GM18498 (cell line): ENCODE measurements around the gene CEMP1.
A peak's percentile ranks its signal among the peaks of the same experiment; 100 is the strongest.

Experiments
- ATAC-seq: cut with Tn5 transposase; IDR thresholded peaks from one replicate; pipeline ENCODE4 v1.9.1; 2021; ENCODE audit warnings: mild to moderate bottlenecking, moderate library complexity; ENCODE audit not compliant: unreplicated experiment

The CEMP1 gene

DNA sequence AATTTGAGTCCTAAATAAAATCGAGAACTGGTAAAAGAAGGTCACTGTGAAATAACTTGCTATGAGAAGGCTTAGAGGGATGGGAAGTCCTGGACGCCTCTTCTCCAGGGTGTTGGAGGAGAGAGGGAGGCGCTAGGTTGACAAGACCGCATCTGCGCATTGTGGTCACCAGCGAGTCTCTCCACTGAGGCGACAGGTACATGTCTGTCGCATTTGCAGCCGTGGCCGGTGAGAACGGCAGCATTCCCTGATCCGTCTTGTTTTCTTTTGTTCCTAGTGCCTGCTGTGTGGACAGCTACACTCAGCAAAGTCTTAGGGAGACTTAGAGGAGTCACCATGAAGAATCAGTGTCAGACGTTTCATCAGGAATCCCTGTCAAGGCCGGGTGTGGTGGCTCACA lies 25.5 kb downstream of the CEMP1 start:
- no peak for ATAC-seq

DNA sequence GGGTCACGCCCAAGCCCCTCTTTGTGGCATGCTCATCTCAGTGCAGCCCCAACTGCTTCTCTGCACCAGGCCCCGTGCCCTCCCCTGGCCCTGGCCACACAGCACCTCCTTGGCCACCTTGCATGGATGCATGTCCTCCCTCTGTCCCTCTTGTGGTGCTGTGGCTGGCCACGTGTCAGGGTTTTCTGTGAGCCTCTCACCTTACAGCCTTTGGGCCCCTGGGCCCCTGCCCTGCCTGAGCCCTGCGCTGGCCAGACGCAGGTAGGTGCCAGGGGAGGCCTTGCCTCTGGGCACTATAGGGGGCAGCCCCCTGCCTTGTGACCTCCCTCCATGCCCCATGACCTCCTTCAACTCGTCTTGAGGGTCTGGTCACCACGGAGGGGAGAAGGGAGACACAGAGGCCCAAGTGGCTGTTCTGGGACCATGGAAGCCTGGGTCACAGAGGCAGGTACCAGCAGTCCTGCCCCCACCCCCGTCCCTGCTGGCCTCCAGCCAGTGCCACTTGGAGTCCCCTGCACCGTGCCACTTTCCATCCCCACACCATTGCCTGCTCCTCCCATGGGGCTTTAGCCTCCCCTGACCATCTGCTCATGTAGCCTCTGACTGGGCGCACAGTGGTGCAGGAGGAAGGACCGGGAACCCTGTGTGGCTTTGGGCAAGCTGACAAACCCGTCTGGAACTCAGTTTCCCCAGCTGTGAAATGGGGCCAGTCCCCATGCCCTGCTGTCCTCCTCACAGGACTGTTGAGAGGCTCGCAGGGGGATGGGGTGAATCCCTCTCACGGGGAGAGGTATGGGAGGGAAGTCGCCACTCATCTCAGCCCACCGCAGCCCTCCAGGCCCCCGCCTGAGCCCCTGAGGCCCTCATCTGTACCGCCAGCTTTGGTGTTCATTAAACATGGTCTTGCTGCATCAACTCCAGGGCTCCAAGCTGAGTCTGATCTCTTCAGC lies 29.0 kb downstream of the CEMP1 start:
- ATAC-seq = no peak

DNA sequence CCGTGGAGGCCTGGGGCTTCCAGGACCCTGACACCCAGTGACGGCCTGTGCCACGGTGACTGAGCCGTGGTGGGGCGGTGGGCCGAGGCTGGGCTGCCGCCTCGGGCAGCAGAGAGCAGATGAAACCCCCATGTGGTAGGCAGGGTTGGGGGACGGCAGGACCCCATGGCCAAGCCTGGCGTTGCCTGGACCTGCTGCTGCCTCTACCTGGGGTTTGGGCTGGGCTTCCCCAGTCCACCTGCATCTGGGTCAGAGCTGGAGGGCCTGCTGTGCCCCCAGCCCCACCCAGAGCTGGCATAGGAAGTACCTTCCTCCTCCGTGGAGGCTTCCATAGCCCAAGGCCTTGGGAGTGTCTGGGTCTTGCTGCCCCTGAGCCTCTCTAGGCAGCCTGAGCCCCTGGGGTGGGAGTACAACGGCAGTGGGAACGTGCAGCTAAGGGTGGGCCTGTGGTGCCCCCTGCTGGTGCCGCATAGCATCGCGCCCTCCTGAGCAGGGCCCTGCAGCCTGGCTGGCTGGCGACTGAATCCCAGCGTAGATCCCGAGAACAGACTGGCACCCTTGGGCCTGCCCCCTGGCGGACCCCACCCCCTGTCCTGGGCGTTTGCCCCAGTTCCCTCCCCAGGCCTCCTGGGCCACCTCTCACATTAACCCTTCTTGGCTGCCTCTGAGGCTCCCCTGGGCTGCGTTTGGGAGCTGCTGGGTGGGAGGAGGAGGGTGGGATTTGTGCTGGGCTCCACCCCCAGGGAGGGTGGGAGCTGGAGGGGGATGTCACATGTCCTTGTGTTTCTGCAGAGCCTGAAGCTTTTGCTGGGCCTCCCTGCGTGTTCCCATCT lies 30.1 kb downstream of the CEMP1 start:
- ATAC-seq = peak; percentile 63

DNA sequence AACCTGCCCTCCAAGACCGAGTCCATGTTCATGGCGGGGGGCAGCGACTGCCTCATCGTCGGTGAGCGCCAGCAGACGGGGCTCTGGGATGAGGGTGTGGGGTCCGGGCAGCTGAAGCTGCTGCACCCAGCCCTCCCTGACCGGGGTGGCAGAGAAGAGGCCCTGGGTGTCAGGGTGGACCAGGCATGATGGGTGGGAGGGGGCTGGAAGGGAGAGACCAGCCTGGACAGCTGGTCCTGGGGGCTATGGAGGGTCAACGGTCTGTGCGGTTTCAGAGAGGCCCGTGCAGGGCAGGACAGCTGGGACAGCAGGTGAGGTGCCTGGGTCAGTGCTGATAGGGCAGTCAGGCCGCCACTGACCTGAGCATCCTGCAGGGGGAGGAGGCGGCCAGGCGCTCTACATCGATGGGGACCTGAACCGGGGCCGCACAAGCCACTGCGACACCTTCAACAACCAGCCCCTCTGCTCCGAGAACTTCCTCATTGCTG lies 30.7 kb downstream of the CEMP1 start:
- ATAC-seq = no peak

DNA sequence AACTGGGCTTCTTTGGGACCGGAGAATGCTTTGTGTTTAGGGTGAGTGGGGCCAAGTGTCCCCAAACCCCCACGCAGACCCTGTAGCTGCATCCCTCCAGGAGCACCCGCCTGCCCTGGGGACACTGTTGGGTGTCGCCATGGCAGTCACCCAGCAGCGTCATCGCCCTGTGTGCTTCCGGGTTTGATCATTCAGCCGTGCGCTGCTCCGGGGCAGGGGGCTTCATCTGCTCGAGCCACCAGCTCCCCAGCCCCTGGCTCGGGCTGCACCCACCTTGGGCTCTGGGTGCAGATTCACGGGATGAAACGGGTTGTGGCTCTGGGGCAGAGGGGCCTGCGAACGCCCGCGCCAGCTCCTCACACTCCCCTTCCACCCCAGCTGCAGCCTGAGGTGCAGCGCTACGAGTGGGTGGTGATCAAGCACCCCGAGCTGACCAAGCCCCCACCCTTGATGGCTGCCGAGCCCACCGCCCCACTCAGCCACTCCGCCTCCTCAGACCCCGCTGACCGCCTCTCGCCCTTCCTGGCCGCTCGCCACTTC lies 31.2 kb downstream of the CEMP1 start:
- ATAC-seq = no peak

DNA sequence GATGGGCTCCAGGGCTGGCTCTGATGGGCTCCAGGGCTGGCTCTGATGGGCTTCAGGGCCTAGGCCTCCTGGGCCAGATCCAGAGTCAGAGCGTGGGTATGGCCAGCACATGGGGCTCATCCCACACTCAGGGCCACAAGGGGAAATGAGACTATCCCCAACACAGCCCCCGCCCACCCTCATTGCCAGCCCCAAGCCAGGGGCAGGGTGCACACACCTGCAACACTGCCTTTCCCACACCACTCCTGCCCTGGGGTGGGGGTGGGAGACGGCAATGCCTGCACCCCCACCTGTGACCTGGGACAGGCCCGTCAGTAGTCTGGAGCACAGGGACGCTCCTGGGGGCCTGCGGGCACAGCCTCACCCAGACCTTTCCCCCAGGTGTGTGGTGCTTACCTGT lies 31.8 kb downstream of the CEMP1 start:
- no peak for ATAC-seq

DNA sequence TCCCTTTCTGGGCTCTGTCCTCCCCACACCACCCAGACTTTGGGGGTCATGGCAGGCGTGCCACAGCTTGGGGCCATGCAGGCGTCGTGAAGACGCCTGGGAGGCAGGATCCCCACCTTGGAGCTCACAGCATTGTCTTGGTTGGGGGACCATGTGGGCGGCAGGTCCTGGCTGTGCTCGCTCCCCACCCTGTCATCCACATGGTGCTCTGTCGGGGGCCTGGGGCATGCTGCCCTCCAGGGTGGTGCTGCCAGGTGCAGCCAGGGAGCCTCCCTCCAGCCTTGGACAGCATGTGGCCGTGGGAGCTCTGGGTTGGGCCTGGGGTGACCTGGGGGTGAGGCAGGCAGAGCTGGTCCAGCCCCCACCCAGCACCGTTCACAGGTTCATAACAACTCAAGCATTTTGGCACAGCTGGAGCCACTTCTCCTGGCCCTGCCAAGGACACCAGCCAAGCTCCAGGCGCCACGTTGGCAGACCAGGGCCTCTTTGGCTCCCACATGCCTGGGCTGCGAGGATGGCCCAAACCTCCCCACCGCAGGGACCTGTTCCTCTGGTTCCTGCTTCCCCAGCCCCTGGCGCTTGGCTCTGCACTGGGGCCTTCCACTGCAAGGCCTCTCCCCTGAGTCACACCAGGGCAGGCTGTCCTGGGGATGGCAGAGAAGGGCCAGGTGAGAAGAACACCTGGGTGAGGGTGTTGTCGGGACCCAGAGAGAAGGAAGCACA lies 32.5 kb downstream of the CEMP1 start:
- ATAC-seq = no peak

DNA sequence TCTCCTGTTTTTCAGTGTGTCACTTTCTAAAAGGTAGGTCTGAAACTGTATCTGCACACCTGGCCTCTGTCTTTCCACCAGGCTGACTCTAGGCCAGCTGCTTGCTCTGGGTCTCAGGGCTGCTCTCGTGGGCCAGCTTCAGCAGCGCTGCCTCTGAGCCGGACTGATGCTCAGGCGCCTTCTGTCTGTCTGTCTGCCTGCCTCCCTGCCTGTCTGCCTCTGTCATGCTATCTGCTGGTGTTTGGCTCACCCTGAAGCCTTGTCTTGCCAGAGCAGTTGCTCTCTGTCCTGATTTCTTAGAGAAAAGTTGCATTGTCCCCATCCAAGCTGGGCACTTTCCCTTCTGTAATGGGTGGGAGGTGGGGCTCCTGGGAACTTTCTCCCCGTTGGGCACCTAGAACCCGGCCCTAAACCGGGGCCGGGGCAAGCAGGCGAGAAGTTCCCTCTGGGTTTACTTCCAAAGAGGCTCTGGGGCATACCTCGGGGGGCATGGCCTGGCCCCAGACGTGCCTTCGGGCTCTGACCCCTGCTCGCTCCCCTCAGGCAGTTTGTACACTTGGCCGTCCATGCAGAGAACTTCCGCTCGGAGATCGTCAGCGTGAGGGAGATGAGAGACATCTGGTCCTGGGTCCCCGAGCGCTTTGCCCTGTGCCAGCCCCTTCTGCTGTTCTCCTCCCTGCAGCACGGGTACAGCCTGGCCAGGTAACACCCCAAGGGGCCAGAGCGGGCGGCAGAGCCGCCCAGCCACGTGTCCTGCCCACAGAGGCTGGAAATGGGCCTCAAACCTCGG lies 33.3 kb downstream of the CEMP1 start:
- ATAC-seq = no peak

DNA sequence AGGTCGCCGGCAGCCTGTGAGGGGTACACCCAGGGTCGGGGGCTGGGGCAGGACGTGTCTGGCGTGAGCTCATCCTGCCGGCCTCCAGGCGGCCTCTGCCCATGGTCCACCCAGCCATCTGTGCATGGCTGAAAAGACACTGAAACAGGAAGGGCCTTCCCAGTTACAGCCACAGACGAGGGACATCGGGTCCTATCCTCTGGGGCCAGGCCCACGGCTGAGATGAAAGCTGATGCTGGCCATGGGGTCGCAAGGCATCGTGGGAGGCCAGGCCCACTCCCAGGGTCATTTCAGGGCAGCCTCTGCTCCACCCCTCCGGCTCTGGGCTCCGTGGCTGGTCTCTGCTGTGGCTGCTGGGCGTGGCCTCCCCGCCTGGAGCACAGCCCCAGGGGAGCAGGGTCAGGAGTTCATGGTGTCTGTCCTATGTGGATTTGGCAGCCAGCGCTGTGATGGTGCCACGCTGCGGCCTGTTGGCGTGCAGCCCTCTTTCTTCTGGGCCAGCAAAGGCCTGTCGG lies 34.0 kb downstream of the CEMP1 start:
- ATAC-seq = no peak

DNA sequence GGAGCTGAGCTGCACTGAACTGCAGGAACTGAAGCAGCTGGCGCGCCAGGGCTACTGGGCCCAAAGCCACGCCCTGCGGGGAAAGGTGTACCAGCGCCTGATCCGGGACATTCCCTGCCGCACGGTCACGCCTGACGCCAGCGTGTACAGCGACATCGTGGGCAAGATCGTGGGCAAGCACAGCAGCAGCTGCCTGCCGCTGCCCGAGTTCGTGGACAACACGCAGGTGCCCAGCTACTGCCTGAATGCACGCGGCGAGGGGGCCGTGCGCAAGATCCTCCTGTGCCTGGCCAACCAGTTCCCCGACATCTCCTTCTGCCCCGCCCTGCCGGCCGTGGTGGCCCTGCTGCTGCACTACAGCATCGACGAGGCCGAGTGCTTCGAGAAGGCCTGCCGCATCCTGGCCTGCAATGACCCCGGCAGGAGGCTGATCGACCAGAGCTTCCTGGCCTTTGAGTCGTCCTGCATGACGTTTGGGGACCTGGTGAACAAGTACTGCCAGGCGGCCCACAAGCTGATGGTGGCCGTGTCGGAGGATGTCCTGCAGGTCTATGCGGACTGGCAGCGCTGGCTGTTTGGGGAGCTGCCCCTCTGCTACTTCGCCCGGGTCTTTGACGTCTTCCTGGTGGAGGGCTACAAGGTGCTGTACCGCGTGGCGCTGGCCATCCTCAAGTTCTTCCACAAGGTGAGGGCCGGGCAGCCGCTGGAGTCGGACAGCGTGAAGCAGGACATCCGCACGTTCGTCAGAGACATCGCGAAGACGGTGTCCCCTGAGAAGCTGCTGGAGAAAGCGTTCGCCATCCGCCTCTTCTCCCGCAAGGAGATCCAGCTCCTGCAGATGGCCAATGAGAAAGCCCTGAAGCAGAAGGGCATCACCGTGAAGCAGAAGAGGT lies 34.7 kb downstream of the CEMP1 start:
- no peak for ATAC-seq

DNA sequence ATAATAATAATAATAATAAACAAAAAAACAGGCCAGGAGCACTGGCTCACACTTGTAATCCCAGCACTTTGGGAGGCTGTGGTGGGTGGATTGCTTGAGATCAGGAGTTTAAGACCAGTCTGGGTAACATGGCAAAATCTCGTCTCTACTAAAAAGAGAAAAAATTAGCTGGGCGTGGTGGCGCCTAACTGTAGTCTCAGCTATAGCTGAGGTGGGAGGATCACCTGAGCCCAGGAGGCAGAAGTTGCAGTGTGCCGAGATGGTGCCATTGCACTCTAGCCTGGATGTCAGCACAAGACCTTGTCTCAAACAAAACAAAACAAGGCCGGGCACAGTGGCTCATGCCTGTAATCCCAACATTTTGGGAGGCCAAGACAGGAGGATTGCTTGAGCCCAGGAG lies 36.2 kb downstream of the CEMP1 start:
- no peak for ATAC-seq

DNA sequence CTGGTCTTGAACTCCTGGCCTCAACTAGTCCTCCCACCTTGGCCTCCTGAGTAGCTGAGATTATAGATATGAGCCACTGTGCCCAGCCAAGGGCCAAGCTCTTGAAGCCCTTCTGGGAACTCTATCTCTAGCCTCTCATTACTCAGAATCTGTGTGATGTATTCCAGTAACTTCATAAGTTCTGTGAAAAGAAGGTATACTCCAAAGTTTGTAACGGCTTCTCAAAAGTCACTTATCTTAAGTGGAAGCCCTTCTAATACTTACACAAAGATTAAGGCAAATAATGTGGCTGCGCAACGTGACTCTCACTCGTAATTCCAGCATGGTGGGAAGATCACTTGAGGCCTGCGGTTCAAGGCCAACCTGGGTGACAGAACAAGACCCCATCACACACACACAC lies 36.6 kb downstream of the CEMP1 start:
- no peak for ATAC-seq

DNA sequence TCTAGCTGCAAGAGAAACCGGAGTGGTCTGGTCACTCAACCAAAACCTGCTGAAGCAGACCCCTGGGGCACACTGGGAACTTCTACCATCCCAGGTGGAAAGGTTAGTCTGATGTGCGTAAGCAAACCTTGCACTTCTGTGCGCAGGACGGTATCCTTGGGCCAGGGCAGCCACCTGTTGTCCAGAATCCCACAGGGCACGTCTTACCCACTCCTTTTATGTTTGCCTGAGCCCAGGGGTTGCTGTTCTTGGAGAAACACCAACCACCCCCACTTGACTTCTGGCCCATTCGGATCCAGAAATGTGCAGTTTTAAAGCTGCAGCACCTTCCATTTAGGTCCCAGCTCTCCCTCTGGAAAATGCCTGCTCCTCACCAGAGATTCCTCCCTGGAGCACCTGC lies 37.6 kb downstream of the CEMP1 start:
- ATAC-seq = no peak

DNA sequence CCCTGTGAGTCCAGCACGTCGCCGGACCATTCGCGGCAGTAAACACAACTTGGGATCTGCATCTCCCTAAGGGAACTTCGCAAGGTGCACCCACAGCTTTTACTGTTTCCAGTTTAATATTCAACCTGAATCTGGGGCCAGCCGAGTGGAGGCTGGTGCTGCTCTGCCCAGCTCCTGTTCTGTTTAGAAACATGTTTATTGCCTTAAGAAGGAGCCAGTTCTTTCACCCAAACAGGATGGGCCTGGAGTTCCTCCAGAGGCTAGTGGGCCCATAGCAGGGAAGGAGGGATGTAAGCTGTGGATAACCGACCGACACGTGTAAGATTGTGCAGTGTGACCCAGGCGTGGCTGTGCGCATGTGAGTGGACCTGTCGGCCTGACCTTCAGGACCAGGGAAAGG lies 38.9 kb downstream of the CEMP1 start:
- no peak for ATAC-seq

DNA sequence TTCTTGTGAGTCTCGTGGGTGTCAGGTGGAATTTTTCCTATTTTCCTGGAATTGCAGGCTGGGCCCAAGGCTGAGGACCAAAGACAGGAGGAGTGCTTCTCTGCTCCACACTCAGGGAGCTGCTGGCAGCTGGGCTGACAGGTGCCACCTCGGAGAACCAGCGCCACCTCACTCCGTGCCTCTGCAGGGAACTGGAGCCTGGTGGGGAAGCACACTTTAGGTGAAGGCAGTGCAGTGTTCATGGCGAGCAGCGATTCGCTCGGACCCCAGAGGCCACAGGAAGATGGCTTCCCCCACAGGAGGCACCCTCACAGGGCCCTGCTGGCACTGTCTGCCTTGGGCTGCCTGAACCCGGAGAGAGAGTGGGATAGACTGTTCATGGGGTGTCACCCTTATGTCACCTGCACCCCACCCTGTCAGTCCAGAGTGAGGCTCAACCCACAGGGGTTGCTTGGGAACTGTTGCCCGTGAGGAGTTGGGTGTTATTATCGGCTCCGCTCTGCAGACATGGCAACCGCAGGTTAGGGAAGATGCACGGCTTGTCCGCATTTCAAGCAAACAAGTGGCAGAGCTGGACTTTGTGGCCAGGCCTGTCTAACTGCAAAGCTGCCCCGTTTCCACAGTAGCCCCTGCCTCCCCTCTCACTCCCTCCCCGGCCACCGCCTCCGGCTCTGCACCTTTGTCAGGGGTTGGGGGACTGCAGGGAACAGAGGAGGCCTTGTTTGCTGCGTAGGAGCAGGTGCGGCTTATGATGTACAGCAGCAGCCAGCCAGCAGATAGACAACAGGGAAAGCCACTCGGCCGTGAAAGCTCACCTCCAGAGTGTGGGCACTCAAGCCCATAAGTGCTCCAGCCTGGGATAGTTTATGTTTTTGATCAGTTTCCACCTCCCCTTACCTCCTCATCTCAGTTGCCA lies 40.8 kb downstream of the CEMP1 start:
- no peak for ATAC-seq

DNA sequence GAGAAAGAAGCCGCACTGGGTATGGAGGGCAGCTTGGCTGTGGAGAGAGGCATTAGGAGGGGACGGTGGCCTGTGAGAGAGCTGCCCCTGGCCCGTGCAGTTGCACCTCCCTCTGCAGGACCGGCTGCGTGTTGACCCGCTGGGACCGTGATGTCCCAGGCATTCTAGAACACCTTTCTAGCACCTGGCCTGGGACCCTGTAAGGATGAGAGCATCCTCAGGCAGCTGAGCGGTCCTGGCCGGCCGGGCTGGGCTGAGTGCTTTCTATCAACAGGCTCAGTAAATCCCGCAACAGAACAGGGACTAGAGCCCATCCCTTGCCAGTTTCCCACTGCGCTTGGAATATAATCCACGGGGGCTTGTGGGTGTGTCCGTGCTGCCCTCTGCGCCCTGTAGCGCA lies 41.6 kb downstream of the CEMP1 start:
- no peak for ATAC-seq

DNA sequence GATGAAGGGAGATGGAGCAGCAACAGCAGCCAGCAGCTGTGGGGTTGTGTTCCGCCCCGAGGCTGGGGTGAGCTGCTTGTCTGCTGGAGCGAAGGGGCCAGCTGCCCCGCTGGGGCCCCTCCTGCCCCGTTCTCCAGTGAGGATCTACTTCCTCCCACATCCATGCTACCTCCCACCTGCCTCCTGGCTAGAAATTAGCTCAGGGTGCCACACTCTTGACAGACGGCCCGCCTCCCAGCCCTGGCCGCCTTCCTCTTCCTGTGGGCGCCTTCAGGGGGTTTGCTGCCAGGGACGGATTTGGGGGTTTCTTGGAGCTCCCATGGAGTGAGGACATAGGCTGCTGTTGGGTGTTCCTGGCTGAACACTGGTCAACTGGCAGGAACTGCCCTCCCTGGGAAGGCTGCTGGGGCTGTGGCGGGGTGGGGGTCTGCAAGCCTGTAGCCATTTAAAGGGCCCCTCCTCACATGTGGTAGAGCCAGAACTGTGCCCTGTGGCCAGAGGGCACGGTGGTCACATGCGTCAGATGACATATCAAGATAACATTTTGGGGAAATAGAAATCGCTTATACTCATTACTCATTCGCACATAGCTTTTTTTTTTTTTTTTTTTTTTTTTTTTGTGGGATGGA lies 43.2 kb downstream of the CEMP1 start:
- no peak for ATAC-seq

DNA sequence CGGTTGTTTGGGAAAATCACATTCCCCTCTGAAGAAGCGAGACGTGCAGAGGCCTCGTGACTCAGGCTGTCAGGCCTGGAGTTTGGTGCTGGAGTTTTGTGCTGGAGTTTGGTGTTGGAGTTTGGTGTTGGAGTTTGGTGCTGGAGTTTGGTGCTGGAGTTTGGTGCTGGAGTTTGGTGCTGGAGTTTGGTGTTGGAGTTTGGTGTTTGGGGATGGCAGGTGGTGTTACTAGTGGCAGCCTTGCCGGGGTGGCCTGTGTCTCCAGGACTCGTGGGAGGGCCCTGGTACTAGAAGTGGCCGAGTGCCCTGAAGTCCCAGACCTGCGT lies 43.7 kb downstream of the CEMP1 start:
- no peak for ATAC-seq
